A549 (cell line): Measurements from ENCODE around the gene CCDC106. TPM values are rescaled to one million over a fixed set of nuclear protein-coding genes. Genes with fewer than 3 reads are reported as not detected.

Experiments used
- ATAC-seq, 2 experiments: fragments of 200-7000 bp in 1 of 2; fragments of >200 bp in 1 of 2; cut with Nextera tagmentation in 1 of 2; cut with Tn5 transposase in 1 of 2; 3 replicates each; pipeline versions ENCODE4 v1.8.0 to v1.9.1; 2018 to 2020; ENCODE audit warnings: mild to moderate bottlenecking in 1 of 2, moderate library complexity in 1 of 2
- CTCF ChIA-PET: fragments of 300-600 bp; sonication (Branson Sonifier 250); formaldehyde crosslinking; extraction: SDS; loops from one replicate; lab custom pipeline; 2021; ENCODE audit warnings: antibody characterized with exemption, inconsistent platforms; lab: Yijun Ruan, JAX
- POLR2A ChIA-PET: fragments of 350-600 bp; formaldehyde crosslinking; extraction: SDS; loops from one replicate; lab custom pipeline; 2021; ENCODE audit warnings: antibody characterized with exemption, inconsistent platforms; lab: Yijun Ruan, JAX
- DNase-seq, 2 experiments: peaks; one replicate each; pipeline versions ENCODE4 v3.0.0 to v3.0.0-alpha.2; 2011 to 2016; ENCODE audit warnings: low read depth in 1 of 2, low spot score in 1 of 2
- FAIRE-seq: peaks from 2 replicates; lab custom pipeline; 2011; peaks lifted over from hg19 to GRCh38; lab: Jason Lieb, UNC
- H3K27ac ChIP-seq, 2 experiments: fragments of >200 bp; sonication (Bioruptor Twin); formaldehyde crosslinking; 3 replicates each; pipeline ENCODE4 v1.5.1; 2016 to 2017
- H3K4me1 ChIP-seq: fragments of >200 bp; sonication (Bioruptor Twin); formaldehyde crosslinking; 3 replicates; pipeline ENCODE4 v1.6.1; 2016
- H3K4me2 ChIP-seq: fragments of >200 bp; sonication (Bioruptor Twin); formaldehyde crosslinking; 3 replicates; pipeline ENCODE4 v1.6.1; 2016
- H3K4me3 ChIP-seq: fragments of >200 bp; sonication (Bioruptor Twin); formaldehyde crosslinking; 3 replicates; pipeline ENCODE4 v1.5.1; 2016
- H3K9me3 ChIP-seq: fragments of >200 bp; sonication (Bioruptor Twin); formaldehyde crosslinking; 3 replicates; pipeline ENCODE4 v1.6.1; 2016
- BCL3 ChIP-seq: fragments of >200 bp; sonication (Bioruptor Twin); formaldehyde crosslinking; IDR thresholded peaks from 3 replicates; pipeline ENCODE4 v1.6.1; 2016
- CHD2 ChIP-seq: fragments of 150-350 bp; IDR thresholded peaks from 2 replicates; pipeline ENCODE4 v1.6.1; 2014; ENCODE audit warnings: low read length; ENCODE audit not compliant: partially characterized antibody
- FOSB ChIP-seq: fragments of 250-450 bp; sonication (Bioruptor Pico); IDR thresholded peaks from 2 replicates; pipeline ENCODE4 v1.5.0; 2020; ENCODE audit warnings: mild to moderate bottlenecking, moderate library complexity
- HOXB5 ChIP-seq: fragments of 250-450 bp; sonication (Bioruptor Pico); IDR thresholded peaks from 2 replicates; pipeline ENCODE4 v1.5.0; 2020; ENCODE audit warnings: mild to moderate bottlenecking, moderate library complexity
- JUN ChIP-seq, 2 experiments: fragments of >200 bp; sonication (Bioruptor Twin); formaldehyde crosslinking; IDR thresholded peaks; 2 replicates in 1 of 2; 3 replicates in 1 of 2; pipeline ENCODE4 v1.6.1; 2016 to 2017
- JUNB ChIP-seq: fragments of >200 bp; sonication (Bioruptor Twin); formaldehyde crosslinking; IDR thresholded peaks from 2 replicates; pipeline ENCODE4 v1.6.1; 2016
- KDM1A ChIP-seq: fragments of 200-600 bp; sonication (generic); IDR thresholded peaks from 2 replicates; pipeline ENCODE4 v1.6.1; 2016; ENCODE audit warnings: low read depth, mild to moderate bottlenecking
- KDM5A ChIP-seq: fragments of 200-600 bp; sonication (generic); IDR thresholded peaks from 2 replicates; pipeline ENCODE4 v1.6.1; 2016; ENCODE audit warnings: antibody characterized with exemption, mild to moderate bottlenecking
- MAZ ChIP-seq: fragments of 150-350 bp; IDR thresholded peaks from 2 replicates; pipeline ENCODE4 v1.6.1; 2014; ENCODE audit warnings: antibody characterized with exemption, low read depth, low read length, borderline replicate concordance
- NFE2L2 ChIP-seq: fragments of 150-350 bp; conservative IDR thresholded peaks from 2 replicates; pipeline ENCODE4 v1.6.1; 2014; ENCODE audit warnings: low read length
- PBX3 ChIP-seq: IDR thresholded peaks from 2 replicates; pipeline ENCODE4 v1.6.1; 2012
- PHF8 ChIP-seq: fragments of 200-600 bp; sonication (generic); IDR thresholded peaks from 2 replicates; pipeline ENCODE4 v1.6.1; 2016; ENCODE audit warnings: low read depth, mild to moderate bottlenecking, antibody characterized with exemption, moderate library complexity, borderline replicate concordance
- POLR2A ChIP-seq: IDR thresholded peaks from 2 replicates; pipeline ENCODE4 v1.6.1; 2012; ENCODE audit warnings: mild to moderate bottlenecking, low read length
- RARB ChIP-seq: fragments of 250-450 bp; sonication (Bioruptor Pico); IDR thresholded peaks from 2 replicates; pipeline ENCODE4 v1.8.0; 2021; ENCODE audit warnings: mild to moderate bottlenecking, moderate library complexity
- SMC3 ChIP-seq: fragments of >200 bp; sonication (Bioruptor Twin); formaldehyde crosslinking; IDR thresholded peaks from 3 replicates; pipeline ENCODE4 v1.6.1; 2018; ENCODE audit warnings: inconsistent platforms
- TP53 ChIP-seq: fragments of 250-450 bp; sonication (Bioruptor Pico); IDR thresholded peaks from 2 replicates; pipeline ENCODE4 v1.5.0; 2021; ENCODE audit warnings: mild to moderate bottlenecking, moderate library complexity
- ZNF302 ChIP-seq: fragments of 250-450 bp; sonication (Bioruptor Pico); IDR thresholded peaks from 2 replicates; pipeline ENCODE4 v1.9.0; 2021; ENCODE audit warnings: inconsistent platforms, mild to moderate bottlenecking, moderate library complexity
- WGBS: methylation state at CpG from one replicate; pipeline ENCODE4 v1.1.6; 2017; ENCODE audit errors: missing lambda C conversion rate; 5-methylcytosine and 5-hydroxymethylcytosine counted together
- polyA plus RNA-seq, 4 experiments: library from polyadenylated mRNA; depleted of rRNA in 3 of 4; stranded (reverse); fragments of >200 nt; fragmentation: RNase III in 1 of 4; extraction: RNeasy Plus Mini Kit Qiagen cat#74134 plus additional on column Dnase treatment in 1 of 4; gene quantifications; 2 replicates in 3 of 4; 3 replicates in 1 of 4; pipeline ENCODE4 v1.2.3, GENCODE V29; 2011 to 2017

CCDC106 gene
- polyA plus RNA-seq, 2 of the 4 experiments (the other 2 are of a cell fraction): 5.2 to 17.6 TPM

GRCh38 chr19:55623561-55623960 is 24.5 kb upstream of the CCDC106 start:
- TF ChIP-seq RARB (CRISPR knock-in tag): 0 out of 2 replicates have a peak, but pooled peaks have one; percentile 41
- no peak for TF ChIP-seq BCL3

GRCh38 chr19:55624109-55625003 is 23.7 kb upstream of the CCDC106 start, which contains the start of gene ZNF784:
Gene ZNF784, minus strand, starts transcription at chr19:55624566. Its CDS starts 5 bp downstream, at chr19:55624561.
- peak within 1 kb of the TSS; percentile 48 for H3K4me3 ChIP-seq
- POLR2A ChIA-PET: interaction anchor here (0.6 to 3.4 kb wide), 26 partner anchors 9 to 470 kb away, joined by 3 to 33 read pairs (median 5); partner anchors contain the start of genes CCDC106, DNAAF3, FIZ1 and SSC5D
- H3K9me3 ChIP-seq: no peaks in the 10 kb centered on the region
- 0 out of 2 replicates have a peak, but pooled peaks have one; percentile 27 for TF ChIP-seq TP53
- peak; percentile 45 for TF ChIP-seq CHD2
- TF ChIP-seq MAZ: peak; percentile 39; the same call in 1 of the 2 replicates
- peak in 1 of 2 experiments; percentile 89; a peak in 3 of 5 replicates for TF ChIP-seq JUN (IDR thresholded peaks at IDR 0.05)
- TF ChIP-seq SMC3: 0 out of 3 replicates have a peak, but pooled peaks have one; percentile 5
- no peak for TF ChIP-seq NFE2L2
- TF ChIP-seq ZNF302 (CRISPR knock-in tag): 0 out of 2 replicates have a peak, but pooled peaks have one; percentile 17
- peak; percentile 69; the same call in 1 of the 2 replicates for TF ChIP-seq PBX3
- peak; percentile 32; the same call in 1 of the 2 replicates for TF ChIP-seq FOSB (CRISPR knock-in tag)
- TF ChIP-seq HOXB5 (CRISPR knock-in tag): 0 out of 2 replicates have a peak, but pooled peaks have one; percentile 34
- TF ChIP-seq KDM1A: no peak
- peak; percentile 80 for TF ChIP-seq POLR2A
- TF ChIP-seq BCL3: 0 out of 3 replicates have a peak, but pooled peaks have one; percentile 56
- peak; percentile 46; the same call in 1 of the 2 replicates for TF ChIP-seq PHF8
- TF ChIP-seq KDM5A: no peak
- no peak for TF ChIP-seq JUNB
- H3K27ac ChIP-seq: peak within 1 kb of the TSS; percentile 89 to 93
- FAIRE-seq: no peak
- DNase-seq: peak; percentile 89 to 96
- peak; percentile 74 to 82 for ATAC-seq
- CTCF ChIA-PET: interaction anchor here (0.6 to 24.9 kb wide), 11 partner anchors 8 to 536 kb away, joined by 3 to 363 read pairs (median 4); partner anchors contain the start of gene ZNF865
- H3K4me2 ChIP-seq: peak within 1 kb of the TSS; percentile 92
- WGBS: under 1% methylated on average over 31 of the region's 56 CpGs
- H3K4me1 ChIP-seq: 0 out of 3 replicates have a peak, but pooled peaks cover 7% of the 10 kb centered on the region

More at GRCh38 chr19:55623561-55623960, 24.5 kb upstream of the CCDC106 start:
- ChIA-PET POLR2A (interaction anchor here (1.3 to 3.4 kb wide), 6 partner anchors 14 to 147 kb away, joined by 3 to 33 read pairs (median 14); partner anchors contain the start of genes CCDC106, FIZ1, U2AF2 and ZNF628), CTCF (interaction anchor here (0.6 to 24.9 kb wide), 7 partner anchors 9 to 535 kb away, joined by 3 to 363 read pairs (median 38); partner anchors contain the start of gene ZNF865)
- WGBS: 72% methylated on average over 7 of the region's 7 CpGs
- DNase-seq (no peak), FAIRE-seq (no peak), ATAC-seq (no peak)
- H3K4me2 ChIP-seq: peak overlapping the region; percentile 92
- H3K4me1 ChIP-seq: 0 out of 3 replicates have a peak, but pooled peaks cover 7% of the 10 kb centered on the region
- no peaks in the 10 kb centered on the region for H3K9me3 ChIP-seq
- H3K27ac ChIP-seq: peak overlapping the region in 1 of 2 experiments; percentile 93; a peak in 1 of 6 replicates
- H3K4me3 ChIP-seq: peak overlapping the region; percentile 48; the same call in 1 of the 3 replicates
